GM23338 (cell line): ENCODE results near the gene SREBF2. TPM values are rescaled to one million over a fixed set of nuclear protein-coding genes. Genes with fewer than 3 reads are reported as not detected.

Experiments
- ATAC-seq: fragments of 200-7000 bp; cut with Tn5 transposase; 3 replicates; pipeline ENCODE4 v1.9.1; 2020
- DNase-seq: peaks from one replicate; pipeline ENCODE4 v3.0.0-alpha.2; 2015; ENCODE audit warnings: low spot score
- H2AFZ ChIP-seq: fragments of 200-600 bp; sonication (generic); 2 replicates; pipeline ENCODE4 v1.8.0; 2016; ENCODE audit warnings: antibody characterized with exemption, mild to moderate bottlenecking, moderate library complexity
- H3F3A ChIP-seq: fragments of 200-600 bp; sonication (generic); replicated peaks from 2 replicates; pipeline ENCODE4 v1.8.0; 2017; ENCODE audit warnings: antibody characterized with exemption, mixed run types, low read depth
- H3K27ac ChIP-seq: fragments of 200-600 bp; sonication (generic); 2 replicates; pipeline ENCODE4 v1.6.1; 2016; ENCODE audit warnings: low read depth
- H3K27me3 ChIP-seq: fragments of 200-600 bp; sonication (generic); 2 replicates; pipeline ENCODE4 v1.8.0; 2016; ENCODE audit warnings: mild to moderate bottlenecking, mixed run types, moderate library complexity; ENCODE audit not compliant: insufficient read depth
- H3K36me3 ChIP-seq: fragments of 200-600 bp; sonication (generic); 2 replicates; pipeline ENCODE4 v1.8.0; 2016; ENCODE audit warnings: mild to moderate bottlenecking; ENCODE audit not compliant: insufficient read depth
- H3K4me1 ChIP-seq: fragments of 200-600 bp; sonication (generic); 2 replicates; pipeline ENCODE4 v1.8.0; 2016; ENCODE audit warnings: mild to moderate bottlenecking, moderate library complexity; ENCODE audit not compliant: insufficient read depth
- H3K4me2 ChIP-seq: fragments of 200-600 bp; sonication (generic); 2 replicates; pipeline ENCODE4 v1.7.1; 2017; ENCODE audit warnings: mixed run types
- H3K4me3 ChIP-seq: fragments of 200-600 bp; sonication (generic); 2 replicates; pipeline ENCODE4 v1.6.1; 2016; ENCODE audit warnings: mixed run types
- H3K79me2 ChIP-seq: fragments of 200-600 bp; sonication (generic); replicated peaks from 2 replicates; pipeline ENCODE4 v1.8.0; 2017; ENCODE audit warnings: mild to moderate bottlenecking; ENCODE audit not compliant: insufficient read depth
- H3K9me2 ChIP-seq: fragments of 200-600 bp; sonication (generic); 2 replicates; pipeline ENCODE4 v1.8.0; 2017; ENCODE audit not compliant: insufficient read depth
- H4K20me1 ChIP-seq: fragments of 200-600 bp; sonication (generic); replicated peaks from 2 replicates; pipeline ENCODE4 v1.8.0; 2017; ENCODE audit warnings: mild to moderate bottlenecking; ENCODE audit not compliant: insufficient read depth
- H3K27ac Mint-ChIP-seq: 2 replicates; pipeline ENCODE4 v1.8.0; 2020; ENCODE audit warnings: inconsistent platforms, mild to moderate bottlenecking, moderate library complexity, mixed read lengths
- H3K27me3 Mint-ChIP-seq: 3 replicates; pipeline ENCODE4 v1.8.0; 2022; ENCODE audit warnings: low read depth, mild to moderate bottlenecking, moderate library complexity, mixed read lengths, inconsistent platforms; ENCODE audit not compliant: insufficient read depth, poor library complexity
- H3K36me3 Mint-ChIP-seq: 3 replicates; pipeline ENCODE4 v1.8.0; 2021; ENCODE audit warnings: low read depth, mild to moderate bottlenecking, inconsistent platforms, moderate library complexity, mixed read lengths
- H3K4me1 Mint-ChIP-seq: 3 replicates; pipeline ENCODE4 v1.8.0; 2020; ENCODE audit warnings: mild to moderate bottlenecking, inconsistent platforms, mixed read lengths
- H3K4me3 Mint-ChIP-seq: 3 replicates; pipeline ENCODE4 v1.8.0; 2021; ENCODE audit warnings: moderate library complexity, mild to moderate bottlenecking, inconsistent platforms, mixed read lengths
- H3K9me3 Mint-ChIP-seq: 3 replicates; pipeline ENCODE4 v1.8.0; 2020; ENCODE audit warnings: moderate library complexity, mild to moderate bottlenecking, inconsistent platforms, mixed read lengths
- EZH2phosphoT487 ChIP-seq: fragments of 200-600 bp; sonication (generic); IDR thresholded peaks from one replicate; pipeline ENCODE4 v1.8.1; 2018; ENCODE audit warnings: antibody characterized with exemption; ENCODE audit not compliant: unreplicated experiment
- NANOG ChIP-seq: IDR thresholded peaks from 2 replicates; pipeline ENCODE4 v1.6.1; 2016; ENCODE audit warnings: antibody characterized with exemption, borderline replicate concordance
- POLR2AphosphoS5 ChIP-seq: IDR thresholded peaks from 2 replicates; pipeline ENCODE4 v1.6.1; 2016; ENCODE audit warnings: antibody characterized with exemption, low read depth
- REST ChIP-seq: IDR thresholded peaks from one replicate; pipeline ENCODE4 v1.6.1; 2018; ENCODE audit warnings: antibody characterized with exemption; ENCODE audit not compliant: unreplicated experiment
- STAT1 ChIP-seq: IDR thresholded peaks from one replicate; pipeline ENCODE4 v1.6.1; 2016; ENCODE audit warnings: antibody characterized with exemption; ENCODE audit not compliant: unreplicated experiment
- ZNF331 ChIP-seq: fragments of 250-450 bp; sonication (Bioruptor Pico); IDR thresholded peaks from 2 replicates; pipeline ENCODE4 v1.5.0; 2020; ENCODE audit warnings: low read depth, mild to moderate bottlenecking, moderate library complexity
- ZNF462 ChIP-seq: fragments of 250-450 bp; sonication (Bioruptor Pico); IDR thresholded peaks from 2 replicates; pipeline ENCODE4 v1.5.0; 2020; ENCODE audit warnings: mild to moderate bottlenecking, moderate library complexity
- polyA plus RNA-seq: library from polyadenylated mRNA; unstranded; fragments of >200 nt; fragmentation: Nextera tagmentation; extraction: Ambion mirVana; gene quantifications from 2 replicates; pipeline ENCODE4 v1.2.1, GENCODE V29; 2016
- total RNA-seq: library from RNA; depleted of rRNA; stranded (reverse); fragments of >200 nt; shearing (Covaris generic); gene quantifications from 2 replicates; pipeline ENCODE4 v1.2.3, GENCODE V29; 2014
- TF ChIP-seq, protein P1 (sequence below): IDR thresholded peaks from 2 replicates; pipeline ENCODE4 v1.6.1; 2016; ENCODE audit warnings: antibody characterized with exemption
- TF ChIP-seq, protein P2 (sequence below), 2 experiments: fragments of 200-600 bp in 1 of 2; sonication (generic) in 1 of 2; conservative IDR thresholded peaks; 2 replicates each; pipeline versions ENCODE4 v1.5.1 to v1.6.1; 2016 to 2017; ENCODE audit warnings: antibody characterized with exemption in 2 of 2, low read depth in 2 of 2, mild to moderate bottlenecking in 2 of 2, moderate library complexity in 1 of 2

SREBF2 gene
- total and polyA plus RNA-seq, 2 experiments from 2014 or later = 48.7 to 163 TPM

- TF ChIP-seq REST = no peak
- no peak for TF ChIP-seq EZH2phosphoT487
These were observed 24.5 kb upstream of the SREBF2 start (continued) for GRCh38 chr22:41808400-41808799.

DNA sequence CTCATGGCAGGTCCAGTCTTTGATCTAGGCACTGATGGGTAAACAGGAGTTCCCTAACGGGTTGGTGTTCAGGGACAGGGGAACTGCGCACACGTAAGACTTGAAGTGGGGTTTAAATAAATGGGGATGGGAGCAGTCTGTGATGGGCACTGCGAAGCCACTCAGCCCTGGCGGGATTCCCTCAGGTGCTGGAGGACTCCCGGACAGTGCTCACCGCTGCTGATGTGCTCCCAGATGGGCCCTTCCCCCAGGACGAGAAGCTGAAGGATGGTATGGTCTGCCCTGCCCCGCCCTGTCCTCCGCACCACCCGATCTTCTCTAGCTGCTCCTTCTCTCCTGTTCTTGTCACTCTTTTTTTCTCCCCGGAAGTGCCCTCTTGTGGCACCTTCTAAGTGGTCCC, 22.9 kb upstream of the SREBF2 start:
- H3K4me3 Mint-ChIP-seq = no peak overlapping the region
- Histone ChIP-seq H3K79me2 (peaks cover 32% of the 10 kb centered on the region), H2AFZ (no peak overlapping the region), H3K9me2 (no peaks in the 10 kb centered on the region), H3K27me3 (no peaks in the 10 kb centered on the region), H3K4me3 (no peak overlapping the region), H4K20me1 (peaks cover 7% of the 10 kb centered on the region), H3K4me1 (no peaks in the 10 kb centered on the region), H3K36me3 (no peaks in the 10 kb centered on the region), H3K27ac (no peak overlapping the region), H3K4me2 (no peak overlapping the region), H3F3A (no peaks in the 10 kb centered on the region)
- DNase-seq = no peak
- peaks cover 20% of the 10 kb centered on the region for H3K36me3 Mint-ChIP-seq
- no peak overlapping the region for H3K27ac Mint-ChIP-seq
- H3K9me3 Mint-ChIP-seq = no peaks in the 10 kb centered on the region
- H3K27me3 Mint-ChIP-seq = no peaks in the 10 kb centered on the region
- no peak for ATAC-seq
- no peaks in the 10 kb centered on the region for H3K4me1 Mint-ChIP-seq
- TF ChIP-seq ZNF331 (CRISPR knock-in tag) = no peak
- TF ChIP-seq POLR2AphosphoS5 = no peak
- no peak for TF ChIP-seq ZNF462 (CRISPR knock-in tag)
- no peak for TF ChIP-seq EZH2phosphoT487
- no peak for TF ChIP-seq REST
- no peak for TF ChIP-seq NANOG
- no peak for TF ChIP-seq STAT1
- TF ChIP-seq, protein P1, sequence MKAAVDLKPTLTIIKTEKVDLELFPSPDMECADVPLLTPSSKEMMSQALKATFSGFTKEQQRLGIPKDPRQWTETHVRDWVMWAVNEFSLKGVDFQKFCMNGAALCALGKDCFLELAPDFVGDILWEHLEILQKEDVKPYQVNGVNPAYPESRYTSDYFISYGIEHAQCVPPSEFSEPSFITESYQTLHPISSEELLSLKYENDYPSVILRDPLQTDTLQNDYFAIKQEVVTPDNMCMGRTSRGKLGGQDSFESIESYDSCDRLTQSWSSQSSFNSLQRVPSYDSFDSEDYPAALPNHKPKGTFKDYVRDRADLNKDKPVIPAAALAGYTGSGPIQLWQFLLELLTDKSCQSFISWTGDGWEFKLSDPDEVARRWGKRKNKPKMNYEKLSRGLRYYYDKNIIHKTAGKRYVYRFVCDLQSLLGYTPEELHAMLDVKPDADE = no peak
- TF ChIP-seq, protein P2, sequence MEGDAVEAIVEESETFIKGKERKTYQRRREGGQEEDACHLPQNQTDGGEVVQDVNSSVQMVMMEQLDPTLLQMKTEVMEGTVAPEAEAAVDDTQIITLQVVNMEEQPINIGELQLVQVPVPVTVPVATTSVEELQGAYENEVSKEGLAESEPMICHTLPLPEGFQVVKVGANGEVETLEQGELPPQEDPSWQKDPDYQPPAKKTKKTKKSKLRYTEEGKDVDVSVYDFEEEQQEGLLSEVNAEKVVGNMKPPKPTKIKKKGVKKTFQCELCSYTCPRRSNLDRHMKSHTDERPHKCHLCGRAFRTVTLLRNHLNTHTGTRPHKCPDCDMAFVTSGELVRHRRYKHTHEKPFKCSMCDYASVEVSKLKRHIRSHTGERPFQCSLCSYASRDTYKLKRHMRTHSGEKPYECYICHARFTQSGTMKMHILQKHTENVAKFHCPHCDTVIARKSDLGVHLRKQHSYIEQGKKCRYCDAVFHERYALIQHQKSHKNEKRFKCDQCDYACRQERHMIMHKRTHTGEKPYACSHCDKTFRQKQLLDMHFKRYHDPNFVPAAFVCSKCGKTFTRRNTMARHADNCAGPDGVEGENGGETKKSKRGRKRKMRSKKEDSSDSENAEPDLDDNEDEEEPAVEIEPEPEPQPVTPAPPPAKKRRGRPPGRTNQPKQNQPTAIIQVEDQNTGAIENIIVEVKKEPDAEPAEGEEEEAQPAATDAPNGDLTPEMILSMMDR (conservative IDR thresholded peaks at IDR 0.05; ENCODE audit: low read depth in 2 of 2) = no peak
